ENCODE results near the gene CBFA2T3.

CBFA2T3 gene

DNA sequence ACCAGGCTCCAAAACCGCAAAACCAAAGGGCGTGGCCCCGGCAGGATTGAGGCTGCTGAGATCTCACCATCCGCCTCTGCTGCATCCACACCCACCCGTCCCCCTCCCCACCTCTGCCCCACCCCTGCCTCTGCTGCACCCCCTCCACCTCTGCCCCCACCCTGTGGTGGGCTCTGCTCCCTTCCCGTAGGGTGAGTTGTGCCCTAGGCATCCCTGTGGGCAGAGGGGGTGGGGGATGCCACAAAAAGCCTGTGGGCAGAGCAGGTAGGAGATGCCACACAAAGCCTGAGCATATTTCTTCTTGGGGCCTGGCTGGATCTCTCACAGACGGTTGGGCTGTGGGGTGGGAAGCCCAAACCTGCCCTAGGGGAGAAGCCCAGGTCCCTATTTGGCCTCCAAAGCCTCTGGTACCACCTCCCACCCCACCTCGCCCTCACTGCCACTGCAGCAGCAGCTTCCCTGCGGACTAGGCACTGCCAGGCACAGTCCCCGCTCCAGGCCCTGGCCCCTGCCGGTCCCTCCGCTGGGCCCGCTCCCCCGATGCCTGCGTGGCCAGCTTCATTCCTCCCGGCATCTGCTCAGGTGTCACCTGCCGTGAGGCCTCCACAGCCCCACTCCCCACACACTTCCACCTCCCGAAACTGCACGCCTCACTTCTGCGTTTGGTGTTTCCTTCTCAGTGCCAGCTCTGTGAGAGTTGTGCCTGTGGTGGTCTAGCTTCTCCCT is 99.3 kb downstream of the CBFA2T3 start:
- no peak for DNase-seq (ENCODE audit: low read depth in 2 of 2)

DNA sequence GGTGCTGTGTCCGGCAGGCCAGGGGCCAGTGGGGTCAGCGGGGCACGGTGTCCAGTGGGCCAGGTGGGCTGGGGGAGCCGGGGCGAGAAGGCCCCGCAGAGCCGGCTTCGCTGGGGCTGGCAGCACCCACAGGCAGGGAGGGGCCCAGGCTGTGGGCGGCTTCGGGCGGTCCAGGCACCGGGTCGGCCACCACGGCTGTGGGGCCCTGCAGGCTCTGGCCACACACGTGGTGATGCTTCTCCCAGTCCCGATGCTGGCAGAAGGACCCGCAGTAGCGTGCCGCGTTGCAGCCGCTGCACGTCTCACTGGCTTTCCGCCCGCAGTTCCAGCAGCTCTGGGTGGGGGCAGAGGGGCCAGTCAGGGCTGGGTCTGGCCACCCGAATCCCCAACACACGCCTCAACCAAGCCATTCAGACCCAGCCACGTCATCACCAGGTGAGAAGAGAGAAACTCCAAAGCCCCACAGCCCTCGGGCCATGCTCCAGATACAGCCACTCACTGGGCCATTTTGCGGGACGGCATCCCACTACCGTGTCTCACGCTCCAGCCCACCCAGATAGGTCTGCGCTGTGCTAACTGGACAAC is 100.0 kb downstream of the CBFA2T3 start:
- DNase-seq (ENCODE audit: low read depth in 2 of 2), result no peak

DNA sequence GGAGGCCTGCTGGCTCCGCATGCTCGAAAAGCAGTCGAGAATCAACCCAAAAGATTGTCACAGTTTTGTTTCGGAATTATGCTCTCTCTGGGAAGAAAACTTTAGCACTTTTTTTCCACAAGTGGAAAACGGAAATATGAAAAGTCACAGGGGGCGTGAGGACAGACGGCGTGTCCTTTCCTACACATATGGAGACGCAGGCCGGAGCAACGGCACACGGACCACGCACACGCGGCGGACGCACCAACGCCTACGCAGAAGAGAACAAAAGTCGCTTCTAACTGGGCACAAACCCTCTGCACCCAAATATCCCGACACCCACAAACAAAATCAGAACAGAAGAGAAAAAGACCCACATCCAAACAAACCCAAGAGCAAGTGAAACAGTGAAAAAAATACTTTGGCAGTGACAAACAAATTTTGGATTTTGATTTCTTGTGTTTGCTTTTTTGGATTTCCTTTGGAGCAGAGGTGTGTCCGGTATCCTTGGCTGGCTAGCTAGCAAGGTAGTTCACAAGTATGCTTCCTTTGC is 101.2 kb downstream of the CBFA2T3 start:
- no peak for DNase-seq (ENCODE audit: low read depth in 2 of 2)

DNA sequence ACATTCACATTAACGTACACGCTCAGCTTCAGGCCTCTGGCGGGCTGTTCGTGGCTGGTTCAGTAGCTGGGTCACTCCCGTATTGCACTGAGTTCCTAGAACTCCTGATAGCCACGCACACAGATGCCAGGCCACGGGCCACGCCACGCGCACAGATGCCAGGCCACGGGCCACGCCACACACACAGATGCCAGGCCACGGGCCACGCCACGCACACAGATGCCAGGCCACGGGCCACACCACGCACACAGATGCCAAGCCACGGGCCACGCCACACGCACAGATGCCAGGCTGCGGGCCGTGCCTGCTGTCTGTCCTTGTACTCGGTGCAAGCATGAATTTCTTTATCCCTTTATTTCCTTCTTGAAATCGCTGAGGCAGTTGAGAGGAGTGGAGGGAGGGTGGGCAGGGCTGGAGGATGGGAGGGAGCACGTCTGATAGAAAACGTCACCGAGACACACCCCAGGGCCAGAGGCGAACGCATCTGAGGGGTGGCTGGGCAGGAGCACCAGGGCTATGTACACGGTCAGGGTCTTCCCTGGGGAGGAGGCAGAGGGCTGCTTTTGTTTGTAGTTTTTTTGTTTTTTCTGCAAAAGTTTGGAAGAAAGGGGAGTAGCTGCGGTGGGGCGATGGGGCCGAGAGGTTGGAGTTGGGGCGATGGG is 101.9 kb downstream of the CBFA2T3 start:
- no peak for DNase-seq (ENCODE audit: low read depth in 2 of 2)

DNA sequence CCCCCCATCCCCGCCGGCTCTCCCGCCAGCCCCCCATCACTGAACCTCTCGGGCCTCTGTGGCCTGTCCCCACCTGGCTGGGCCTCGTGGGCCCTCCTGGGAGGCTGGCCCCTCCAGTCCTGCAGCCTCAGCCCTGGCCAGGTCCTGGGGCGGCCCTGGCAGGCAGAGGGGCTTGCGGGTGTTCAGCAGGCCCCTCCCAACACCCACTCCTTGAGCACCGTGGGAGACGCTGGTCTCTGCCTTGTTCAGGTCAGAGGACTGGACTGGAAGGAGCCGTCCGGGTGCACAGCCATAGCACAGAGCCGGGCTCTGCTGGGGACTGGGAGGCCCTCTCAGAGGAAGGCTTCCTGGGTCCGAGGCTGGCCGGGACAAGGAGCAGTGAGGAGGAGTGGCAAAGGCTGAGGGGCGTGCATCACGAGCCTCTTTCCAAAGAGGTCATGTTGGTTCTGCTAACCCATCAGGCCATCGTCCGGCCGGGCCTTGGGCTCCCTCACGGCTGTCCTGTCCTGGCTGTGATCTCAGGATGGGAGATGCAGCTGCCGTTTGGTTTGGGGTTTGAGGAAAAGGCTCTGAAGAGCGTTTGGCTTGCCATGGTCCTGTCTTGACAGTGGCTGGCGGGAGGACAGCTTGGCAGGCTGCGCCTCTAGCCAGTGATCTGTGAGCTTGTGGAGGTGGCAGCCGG is 104.2 kb downstream of the CBFA2T3 start:
- no peak for DNase-seq (ENCODE audit: low read depth in 2 of 2)

DNA sequence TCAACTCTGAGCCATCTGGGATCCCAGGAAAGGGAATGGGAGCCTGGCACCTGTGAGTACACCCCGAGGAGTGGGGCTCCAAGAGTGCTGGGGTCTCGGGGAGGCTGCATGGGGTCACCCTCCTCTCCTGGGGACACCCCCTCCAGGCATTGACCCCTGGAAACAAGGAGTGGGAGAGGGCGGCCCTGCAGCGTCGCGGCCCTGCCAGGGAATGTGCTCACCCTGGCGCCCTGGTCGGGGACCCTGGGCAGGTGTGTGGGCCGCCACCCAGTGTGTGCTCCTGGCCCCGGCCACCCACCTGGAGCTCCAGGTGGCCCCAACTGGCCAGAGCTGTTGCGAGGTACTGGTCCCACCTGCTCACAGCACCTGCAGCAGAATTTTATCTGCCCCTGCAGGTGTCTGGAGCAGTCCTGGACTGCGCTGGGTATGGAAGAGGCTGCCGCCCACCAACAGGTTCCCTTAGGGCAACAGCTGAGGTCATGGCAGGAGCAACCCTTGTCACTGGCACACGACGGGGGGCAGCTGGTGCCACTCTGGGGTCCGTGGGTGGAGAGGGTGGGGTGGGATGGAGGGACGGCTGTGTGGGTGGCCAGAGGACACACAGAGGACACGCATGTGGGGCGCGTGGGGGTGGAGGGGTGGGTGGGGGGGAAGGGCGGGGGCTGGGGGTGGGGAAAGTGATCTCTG is 105.1 kb downstream of the CBFA2T3 start:
- DNase-seq (ENCODE audit: low read depth in 2 of 2), result no peak

DNA sequence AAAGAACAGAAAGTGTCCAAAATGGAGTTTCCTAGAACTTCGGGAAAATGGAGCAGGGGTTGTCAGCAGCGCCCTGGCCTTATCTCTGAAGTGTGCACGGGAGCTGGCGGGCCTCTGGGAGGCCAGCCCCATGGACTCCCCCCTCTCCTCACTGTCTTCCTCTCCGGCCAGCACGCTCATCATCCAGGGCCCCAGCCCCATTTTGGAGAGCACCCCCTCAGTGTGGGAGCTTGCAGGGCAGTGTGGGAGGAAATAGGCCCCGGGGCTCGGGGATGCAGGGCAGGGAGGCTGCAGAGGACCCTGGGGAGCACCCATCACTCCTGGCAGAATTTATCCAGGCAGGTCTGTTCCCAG is 105.7 kb downstream of the CBFA2T3 start:
- DNase-seq (ENCODE audit: low read depth in 2 of 2), result no peak

DNA sequence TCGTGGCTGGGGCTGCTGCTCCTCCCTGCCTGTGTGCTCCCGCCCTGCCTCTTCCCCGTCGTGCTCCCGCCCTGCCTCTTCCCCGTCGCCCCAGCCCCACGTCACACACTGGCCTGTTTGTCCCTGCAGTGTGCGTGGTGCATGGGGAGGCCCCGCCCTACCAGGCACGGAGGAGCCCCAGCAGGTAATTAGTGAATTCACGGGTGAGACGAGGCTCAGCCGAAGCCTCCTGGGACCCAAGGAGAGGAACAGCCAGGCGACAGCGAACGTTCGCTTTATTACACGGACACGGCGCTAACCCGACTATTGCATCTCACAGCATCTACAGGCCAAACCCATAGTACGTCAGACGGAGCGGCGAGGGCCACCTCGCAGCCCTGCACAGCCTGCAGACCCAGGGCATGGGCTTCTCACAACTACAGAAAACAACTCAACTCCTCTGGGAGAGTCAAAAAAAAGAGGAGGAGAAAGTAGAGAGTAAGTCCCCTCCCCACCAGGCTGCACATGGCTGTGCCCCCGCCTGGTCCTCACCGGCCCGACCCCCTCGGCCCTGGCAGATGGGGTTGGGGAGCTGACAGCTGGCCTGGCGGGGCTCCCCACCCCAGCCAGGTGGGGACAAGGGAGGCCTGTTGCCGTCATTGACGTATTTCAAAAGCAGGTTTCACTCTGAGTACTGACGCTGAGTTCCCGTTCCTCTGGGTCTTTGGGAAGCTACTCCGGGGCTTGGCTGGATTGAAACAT is 106.2 kb downstream of the CBFA2T3 start:
- DNase-seq (ENCODE audit: low read depth in 2 of 2), result no peak

DNA sequence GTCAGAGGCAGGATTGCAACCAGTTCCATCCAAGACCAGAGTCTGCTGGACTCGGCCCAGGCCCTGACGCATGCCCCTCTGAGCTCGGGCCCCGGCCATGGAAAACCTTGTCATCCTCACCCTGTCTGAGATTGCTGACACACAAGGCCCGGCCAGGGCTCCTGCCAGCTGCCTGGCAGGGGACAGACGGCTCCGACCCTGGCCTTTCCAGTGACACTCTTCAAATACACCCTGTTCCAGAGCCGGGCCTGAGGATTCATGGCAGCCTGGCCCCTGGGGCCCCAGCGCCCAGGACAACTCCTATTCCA is 107.4 kb downstream of the CBFA2T3 start:
- DNase-seq (ENCODE audit: low read depth in 2 of 2), result no peak

DNA sequence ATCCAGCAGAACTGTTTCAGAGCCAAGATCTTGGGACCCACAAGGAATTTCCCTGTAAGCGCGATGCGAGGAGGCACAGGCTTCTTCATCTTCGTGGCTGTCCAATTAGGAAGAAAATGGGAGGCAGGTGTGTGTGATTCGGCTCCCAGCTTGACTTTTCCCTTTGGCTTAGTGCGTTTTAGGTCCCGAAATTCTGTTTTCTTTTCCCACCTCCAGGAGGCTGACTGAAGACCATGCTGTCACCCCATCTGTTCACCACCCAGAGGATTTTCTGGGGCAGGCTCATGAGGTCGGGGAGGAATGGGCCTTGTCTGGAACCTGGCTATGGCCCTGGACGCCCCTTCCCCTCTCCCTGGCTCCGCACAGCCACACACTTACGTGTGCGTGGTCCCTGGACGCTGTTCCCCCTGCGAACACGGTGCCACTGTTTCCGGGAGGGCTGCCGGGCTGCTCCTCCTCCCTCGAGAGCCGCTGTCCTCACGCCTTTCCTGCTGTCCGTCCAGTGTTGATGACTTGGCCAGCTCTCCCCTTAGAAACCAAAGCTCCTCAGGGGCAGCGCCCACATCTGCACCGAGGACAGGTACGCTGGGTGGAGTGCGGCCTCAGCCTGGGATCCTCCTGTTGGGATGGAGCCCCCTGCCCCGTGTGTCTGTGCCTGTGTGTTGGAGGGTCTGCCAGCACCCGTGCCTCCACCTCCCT is 107.9 kb downstream of the CBFA2T3 start:
- DNase-seq (ENCODE audit: low read depth in 2 of 2), result no peak

DNA sequence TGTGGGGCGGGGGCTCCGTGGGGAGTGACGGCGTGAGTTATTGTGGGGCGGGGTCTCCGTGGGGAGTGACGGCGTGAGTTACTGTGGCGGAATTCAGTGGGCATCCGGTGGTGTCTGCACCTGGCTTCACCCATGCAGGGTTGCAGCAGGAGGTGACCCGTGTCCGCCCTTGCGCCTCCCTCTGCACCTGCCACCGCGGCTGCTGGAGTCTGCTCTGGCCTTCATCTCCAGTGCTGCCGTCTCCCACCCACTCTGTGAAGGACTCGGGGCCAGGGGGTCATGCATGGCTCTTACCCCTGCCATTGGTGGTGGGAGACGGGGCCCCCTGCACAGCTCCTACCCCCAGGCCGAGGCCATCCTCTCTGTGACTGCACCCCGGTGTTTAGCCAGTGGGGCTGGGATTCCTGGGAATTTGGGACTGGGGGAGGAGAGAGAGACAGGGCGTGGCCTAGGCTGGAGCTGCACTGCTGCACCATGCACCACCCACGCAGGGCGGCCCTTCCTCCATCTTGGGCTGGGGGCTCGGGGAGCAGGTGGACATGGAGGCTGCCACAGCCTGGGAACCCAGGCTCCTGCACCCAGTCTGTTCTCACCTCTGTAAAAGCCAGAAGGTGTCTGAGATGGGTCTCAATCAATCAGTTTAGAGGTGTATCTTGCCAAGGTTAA is 109.3 kb downstream of the CBFA2T3 start:
- DNase-seq (ENCODE audit: low read depth in 2 of 2), result no peak

DNA sequence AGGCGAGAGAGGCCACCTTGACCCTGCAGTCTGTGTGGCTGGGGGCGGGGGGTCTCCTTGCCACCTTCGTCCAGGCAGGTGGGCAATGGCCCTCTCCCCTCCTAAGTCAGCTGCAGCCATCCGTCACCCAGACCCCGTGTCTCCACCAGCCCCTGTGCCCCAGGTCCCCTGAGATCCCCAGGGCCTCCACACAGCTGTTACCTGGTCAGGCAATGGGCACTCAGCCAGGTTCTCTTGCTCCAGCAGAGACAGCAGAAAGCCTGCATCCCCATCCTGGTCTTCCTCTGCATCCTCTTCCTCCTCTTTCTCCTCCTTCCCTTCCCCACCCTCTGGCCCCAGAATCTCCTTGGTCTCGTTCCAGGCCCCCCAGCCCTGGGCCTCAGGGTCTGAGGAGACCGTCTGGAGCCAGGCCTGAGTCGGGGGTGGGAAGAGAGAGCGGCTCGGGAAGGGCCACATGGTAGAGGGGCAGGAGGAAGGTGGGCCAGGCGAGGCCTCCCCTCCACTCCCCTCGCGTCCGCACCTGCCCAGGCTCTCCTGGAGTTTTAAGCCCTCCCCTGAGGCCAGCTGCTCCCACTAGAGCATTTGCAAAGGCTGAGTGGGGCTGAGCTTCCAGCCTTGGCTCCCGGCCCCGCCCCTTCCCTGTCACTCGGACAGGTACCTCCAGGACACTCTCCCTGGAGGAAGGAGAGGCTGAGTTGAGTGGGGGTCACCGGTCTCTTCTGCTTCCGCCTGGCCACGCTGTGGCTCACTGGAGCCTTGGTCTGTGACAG is 110.7 kb downstream of the CBFA2T3 start, which contains the start of gene PABPN1L:
PABPN1L (minus strand) TSS at position 510 of the 770 bp plus-strand sequence; CDS start at position 456, 54 bp downstream.
- no peak for DNase-seq (ENCODE audit: low read depth in 2 of 2)

DNA sequence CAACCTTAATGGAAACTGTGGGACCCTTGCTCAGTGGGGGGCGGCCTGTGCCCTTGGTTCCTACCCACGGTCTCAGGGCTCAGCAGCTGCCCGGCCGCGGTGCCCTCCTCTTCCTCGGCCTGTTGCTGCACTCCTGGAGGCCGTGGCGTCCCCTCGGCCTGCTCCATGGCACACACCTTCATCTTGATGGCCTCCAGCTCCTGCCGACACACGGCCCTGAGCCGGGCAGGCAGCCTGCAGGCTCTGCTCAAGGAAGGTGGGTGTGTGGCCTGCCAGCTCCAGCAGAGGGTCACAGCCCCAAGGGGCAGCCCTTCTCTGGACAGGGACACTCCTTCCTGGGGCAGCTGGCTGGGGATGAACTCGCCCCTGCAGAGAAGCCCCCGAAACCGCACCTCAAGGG is 111.3 kb downstream of the CBFA2T3 start:
- DNase-seq (ENCODE audit: low read depth in 2 of 2), result no peak

DNA sequence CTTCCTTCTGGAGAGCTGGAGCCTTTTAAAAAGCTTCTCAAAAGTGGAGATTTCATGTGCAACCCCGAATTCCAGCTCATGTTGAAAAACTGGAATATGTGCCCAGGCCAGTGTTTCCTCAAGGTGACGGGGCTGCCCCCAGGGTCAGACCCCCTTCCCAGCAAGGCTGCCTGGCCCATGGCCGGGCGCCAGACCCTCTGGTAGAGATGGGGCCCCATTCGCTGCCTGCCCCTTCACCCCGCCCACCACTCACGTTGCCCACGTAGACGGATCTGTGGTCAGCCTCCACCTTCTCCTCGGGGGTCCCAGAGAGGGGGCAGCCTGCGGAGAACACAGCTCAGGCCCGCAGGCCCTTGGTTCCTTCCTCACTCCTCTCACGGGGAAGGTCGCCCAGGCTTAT is 111.7 kb downstream of the CBFA2T3 start:
- no peak for DNase-seq (ENCODE audit: low read depth in 2 of 2)

DNA sequence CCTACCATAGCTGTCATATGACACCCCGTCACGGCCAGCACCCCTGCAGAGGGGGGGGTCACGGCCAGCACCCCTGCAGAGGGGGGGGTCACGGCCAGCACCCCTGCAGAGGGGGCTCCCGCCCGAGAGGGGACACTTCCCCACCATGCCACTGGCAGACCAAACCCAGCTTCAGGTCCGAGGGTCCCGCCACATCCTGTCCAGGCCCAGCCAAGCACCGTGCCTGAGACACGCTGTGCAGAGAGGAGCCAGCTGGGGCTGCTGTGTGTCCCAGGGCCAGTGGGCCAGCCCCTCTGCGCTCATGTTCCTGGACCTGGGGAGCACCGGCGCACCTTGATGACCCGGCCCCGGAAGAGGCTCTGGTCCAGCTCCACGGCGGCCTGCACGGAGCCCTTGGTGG is 112.5 kb downstream of the CBFA2T3 start:
- no peak for DNase-seq (ENCODE audit: low read depth in 2 of 2)

DNA sequence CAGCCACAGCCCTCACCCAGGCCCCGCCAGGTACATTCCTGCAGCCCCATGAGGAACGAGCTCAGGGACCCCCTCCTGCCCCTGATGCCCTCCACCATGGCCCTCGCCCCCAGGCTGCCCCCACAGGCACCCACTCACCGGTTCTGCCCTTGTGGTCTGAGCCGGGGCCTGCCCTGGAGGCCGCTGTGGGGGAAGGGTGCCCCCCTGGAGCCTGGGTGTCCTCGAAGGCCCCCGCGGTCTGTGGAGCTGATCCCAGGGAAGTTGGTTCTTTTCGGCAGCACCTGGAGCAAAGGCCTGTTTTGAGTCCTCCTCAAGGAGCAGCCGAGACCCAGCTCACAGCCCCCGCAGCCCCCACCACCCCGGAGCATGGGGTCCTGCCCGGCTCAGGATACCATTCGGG is 112.9 kb downstream of the CBFA2T3 start:
- DNase-seq (ENCODE audit: low read depth in 2 of 2), result no peak

DNA sequence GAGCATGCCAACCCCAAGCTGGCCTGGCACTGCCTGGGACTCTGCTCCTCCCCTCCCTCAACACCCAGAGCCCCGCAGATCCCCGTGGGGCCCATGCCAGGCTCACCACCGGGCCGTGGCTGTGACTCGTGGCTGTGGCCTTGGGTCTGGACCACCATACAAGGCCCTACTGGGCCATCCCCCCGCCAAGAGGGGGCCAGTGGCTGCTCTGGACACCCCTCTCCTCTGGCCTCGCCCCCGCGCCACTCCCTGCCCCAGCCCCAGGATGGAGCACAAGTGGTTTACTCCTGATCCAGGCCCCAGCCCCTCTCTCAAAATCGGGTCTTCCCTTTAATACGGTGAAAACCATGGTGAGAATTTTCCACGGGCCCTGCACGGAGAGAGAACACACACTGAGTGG is 113.6 kb downstream of the CBFA2T3 start:
- DNase-seq (ENCODE audit: low read depth in 2 of 2), result no peak

DNA sequence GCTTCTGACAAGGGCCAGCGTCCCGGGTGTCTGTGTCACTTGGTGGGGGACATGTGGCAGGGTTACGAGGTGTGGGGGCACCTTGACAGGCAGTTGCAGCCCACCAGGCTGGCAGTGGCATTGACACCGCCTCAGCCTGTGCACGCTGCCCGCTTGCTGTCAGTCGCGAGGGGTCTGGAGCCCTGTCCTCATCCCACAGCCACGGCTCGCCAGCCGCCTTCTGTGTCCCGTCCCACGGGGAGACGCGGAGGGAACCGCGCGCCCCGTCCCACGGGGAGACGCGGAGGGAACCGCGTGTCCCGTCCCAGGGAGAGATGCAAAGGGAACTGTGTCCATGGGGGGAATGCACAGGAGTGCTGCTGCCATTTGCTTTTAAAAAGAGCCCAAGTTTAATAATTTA is 114.0 kb downstream of the CBFA2T3 start:
- no peak for DNase-seq (ENCODE audit: low read depth in 2 of 2)

DNA sequence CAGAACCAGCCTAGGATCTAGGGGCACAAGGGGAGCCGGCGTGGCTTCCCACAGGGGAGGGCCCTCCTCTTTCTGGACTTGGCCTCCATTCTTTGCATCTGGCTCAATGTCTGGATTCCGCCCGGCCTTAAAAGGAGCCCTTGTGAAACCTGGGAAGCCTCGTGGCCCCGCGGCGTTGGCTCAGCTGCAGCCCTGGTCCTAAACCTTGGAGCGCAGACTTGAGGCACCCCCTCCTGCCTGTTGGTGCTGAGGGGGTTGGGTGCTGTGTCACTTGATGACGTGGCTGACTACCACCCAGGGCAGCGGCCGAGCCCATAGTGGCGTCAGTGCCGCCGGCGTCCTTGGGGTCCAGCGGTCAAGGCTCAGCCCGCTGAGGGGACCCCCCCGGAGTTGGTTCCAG is 115.6 kb downstream of the CBFA2T3 start:
- no peak for DNase-seq (ENCODE audit: low read depth in 2 of 2)
